ENCODE results near the gene TUBGCP6.

DNA sequence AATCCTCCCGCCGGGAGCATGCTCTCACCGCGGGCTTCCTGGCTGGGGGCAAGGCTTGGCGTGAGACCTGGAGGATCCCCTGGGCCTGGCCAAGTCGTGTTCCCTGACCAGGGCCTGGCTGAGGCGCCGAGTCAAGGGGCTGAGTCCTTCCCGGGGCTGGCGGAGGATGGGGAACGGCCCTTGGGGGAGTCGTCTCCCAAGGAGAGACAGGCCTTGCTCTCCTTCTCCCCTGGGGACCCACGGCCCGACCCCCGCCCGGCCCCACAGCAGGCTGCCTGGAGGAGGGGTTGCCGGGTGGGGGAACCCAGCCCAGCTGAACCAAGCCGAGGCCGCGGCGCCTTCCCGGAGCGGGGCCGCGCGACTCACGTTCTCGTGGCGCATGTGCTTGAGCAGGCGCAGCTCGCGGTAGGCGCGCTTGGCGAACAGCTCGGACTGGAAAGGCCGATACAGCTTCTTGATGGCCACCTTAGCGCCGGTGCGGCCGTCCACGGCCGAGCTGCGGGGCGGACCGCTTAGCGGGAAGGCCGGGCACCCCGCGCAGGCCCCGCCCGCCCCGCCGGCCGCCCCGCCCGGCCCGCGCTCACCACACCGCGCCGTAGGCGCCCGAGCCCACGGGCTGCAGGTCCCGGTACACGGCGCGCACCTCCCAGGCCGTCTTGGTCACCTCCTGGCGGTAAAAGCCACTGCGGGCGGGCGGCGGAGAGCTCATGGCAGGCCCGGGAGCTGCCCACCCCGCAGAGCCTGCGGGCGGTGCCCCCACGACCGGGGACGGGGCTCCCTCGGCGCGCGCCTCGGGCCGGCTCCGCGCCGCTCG lies 16.2 kb upstream of the TUBGCP6 start:
- peak; percentile 55; the same call in 1 of the 2 replicates for TF ChIP-seq POLR2A (IDR thresholded peaks at IDR 0.05; ENCODE audit: low read depth, low read length)
- TF ChIP-seq POLR2AphosphoS5 (IDR thresholded peaks at IDR 0.05; ENCODE audit: low read depth, low read length), result peak; percentile 23; the same call in 1 of the 2 replicates
- no peak for TF ChIP-seq TAF1 (IDR thresholded peaks at IDR 0.05; ENCODE audit: borderline replicate concordance, low read depth, low read length)

Data from GM12892 (cell line).